ENCODE results near the gene MAFB. TPM values are rescaled to one million over a fixed set of nuclear protein-coding genes. Genes with fewer than 3 reads are reported as not detected.

MAFB gene
- total and polyA plus RNA-seq, 4 donors = 9.7 to 12.9 (median 11.4) TPM

GRCh38 chr20:40724566-40724965, 35.5 kb upstream of the MAFB start:
- Histone ChIP-seq H3K9ac (ENCODE audit: low read depth in 1 of 2, low read length in 2 of 2) (no peak overlapping the region), H3K27me3 (ENCODE audit: control insufficient read depth in 4 of 4, insufficient read depth in 4 of 4, low read length in 3 of 4) (no peaks in the 10 kb centered on the region), H3K4me3 (ENCODE audit: low read depth in 1 of 3, low read length in 3 of 3) (no peak overlapping the region), H3K27ac (ENCODE audit: low read depth in 1 of 2, low read length in 2 of 2) (no peak overlapping the region), H3K36me3 (ENCODE audit: control insufficient read depth in 4 of 4, insufficient read depth in 3 of 4, low read depth in 1 of 4, low read length in 3 of 4) (no peaks in the 10 kb centered on the region), H3K4me1 (ENCODE audit: control insufficient read depth in 4 of 4, insufficient read depth in 4 of 4, low read length in 3 of 4) (no peaks in the 10 kb centered on the region), H3K9me3 (ENCODE audit: control insufficient read depth in 4 of 4, low read length in 3 of 4) (peaks cover 0 to 11% (median 1%) of the 10 kb centered on the region in 4 donors)
- 82% methylated on average over 7 of the region's 7 CpGs for WGBS
- TF ChIP-seq YY1 (IDR thresholded peaks at IDR 0.05) (no peak), FOXA2 (IDR thresholded peaks at IDR 0.05) (no peak), EGR1 (IDR thresholded peaks at IDR 0.05; ENCODE audit: low read depth in 2 of 2) (no peak), HNF4A (conservative IDR thresholded peaks at IDR 0.05) (no peak), ATF3 (IDR thresholded peaks at IDR 0.05) (no peak), GABPA (IDR thresholded peaks at IDR 0.05 in 1 of 2, conservative IDR thresholded peaks at IDR 0.05 in 1 of 2) (no peak), REST (IDR thresholded peaks at IDR 0.05) (no peak), RAD21 (IDR thresholded peaks at IDR 0.05) (no peak), RXRA (IDR thresholded peaks at IDR 0.05) (no peak), TAF1 (conservative IDR thresholded peaks at IDR 0.05) (no peak), SP1 (IDR thresholded peaks at IDR 0.05) (no peak), CTCF (IDR thresholded peaks at IDR 0.05; ENCODE audit: low read depth, low read length, missing input control) (no peak), JUND (IDR thresholded peaks at IDR 0.05) (no peak), NR2F2 (IDR thresholded peaks at IDR 0.05) (no peak), FOXA1 (IDR thresholded peaks at IDR 0.05) (no peak)
- DNase-seq (ENCODE audit: low spot score) = no peak

- H3K27me3 ChIP-seq (ENCODE audit: control insufficient read depth in 4 of 4, insufficient read depth in 4 of 4, low read length in 3 of 4) = no peaks in the 10 kb centered on the region
- no peaks in the 10 kb centered on the region for H3K9me3 ChIP-seq (ENCODE audit: control insufficient read depth in 4 of 4, low read length in 3 of 4)
- 89% methylated on average over 1 of the region's 1 CpG for WGBS
- no peak overlapping the region for H3K27ac ChIP-seq (ENCODE audit: low read depth in 1 of 2, low read length in 2 of 2)
- H3K4me1 ChIP-seq (ENCODE audit: control insufficient read depth in 4 of 4, insufficient read depth in 4 of 4, low read length in 3 of 4) = no peaks in the 10 kb centered on the region
- H3K9ac ChIP-seq (ENCODE audit: low read depth in 1 of 2, low read length in 2 of 2) = no peak overlapping the region
- H3K4me3 ChIP-seq (ENCODE audit: low read depth in 1 of 3, low read length in 3 of 3) = no peak overlapping the region
- no peaks in the 10 kb centered on the region for H3K36me3 ChIP-seq (ENCODE audit: control insufficient read depth in 4 of 4, insufficient read depth in 3 of 4, low read depth in 1 of 4, low read length in 3 of 4)
- DNase-seq (ENCODE audit: low spot score) = no peak
- TF ChIP-seq HNF4G (IDR thresholded peaks at IDR 0.05) = no peak
- no peak for TF ChIP-seq TAF1 (conservative IDR thresholded peaks at IDR 0.05)
- TF ChIP-seq EGR1 (IDR thresholded peaks at IDR 0.05; ENCODE audit: low read depth in 2 of 2) = no peak
- TF ChIP-seq SP1 (IDR thresholded peaks at IDR 0.05) = no peak
- no peak for TF ChIP-seq FOXA1 (IDR thresholded peaks at IDR 0.05)
- no peak for TF ChIP-seq ZBTB33 (IDR thresholded peaks at IDR 0.05)
- no peak for TF ChIP-seq CTCF (IDR thresholded peaks at IDR 0.05; ENCODE audit: low read depth, low read length, missing input control)
- no peak for TF ChIP-seq GABPA (IDR thresholded peaks at IDR 0.05 in 1 of 2, conservative IDR thresholded peaks at IDR 0.05 in 1 of 2)
- no peak for TF ChIP-seq NR2F2 (IDR thresholded peaks at IDR 0.05)
- no peak for TF ChIP-seq RXRA (IDR thresholded peaks at IDR 0.05)
- no peak for TF ChIP-seq MAX (IDR thresholded peaks at IDR 0.05)
- no peak for TF ChIP-seq FOXA2 (IDR thresholded peaks at IDR 0.05)
- no peak for TF ChIP-seq HNF4A (conservative IDR thresholded peaks at IDR 0.05)
- TF ChIP-seq YY1 (IDR thresholded peaks at IDR 0.05) = no peak
- no peak for TF ChIP-seq RAD21 (IDR thresholded peaks at IDR 0.05)
- TF ChIP-seq REST (IDR thresholded peaks at IDR 0.05) = no peak
Observed at GRCh38 chr20:40720826-40721225, 31.8 kb upstream of the MAFB start.

All from liver (tissue), 9 donors.